Small intestine (tissue), 7 donors: Measurements from ENCODE around the gene PPP1R11. TPM values are rescaled to one million over a fixed set of nuclear protein-coding genes. Genes with fewer than 3 reads are reported as not detected.
"Not testable (repeated sequence)": the region's sequence is repeated elsewhere in the genome, so short reads cannot be mapped to it uniquely, and the experiment has no call there.

ENCODE experiments used
- DNase-seq, 2 donors: peaks; one replicate each; pipeline versions ENCODE4 v3.0.0 to v3.0.0-alpha.2; 2013
- FAIRE-seq: peaks from 2 replicates; lab custom pipeline; 2012; peaks lifted over from hg19 to GRCh38; lab: Jason Lieb, UNC
- H3K27ac ChIP-seq, 3 donors: one replicate each; pipeline ENCODE4 v1.5.1; 2013; ENCODE audit warnings: low read length in 2 of 3, mild to moderate bottlenecking in 2 of 3, control low read depth in 1 of 3, inconsistent platforms in 1 of 3, low read depth in 1 of 3, moderate library complexity in 1 of 3
- H3K27me3 ChIP-seq, 3 donors: one replicate each; pipeline ENCODE4 v1.6.1; 2013; ENCODE audit warnings: low read length in 3 of 3, inconsistent platforms in 1 of 3; ENCODE audit not compliant: control insufficient read depth in 3 of 3, insufficient read depth in 3 of 3
- H3K36me3 ChIP-seq, 3 donors: one replicate each; pipeline ENCODE4 v1.6.1; 2013; ENCODE audit warnings: low read length in 3 of 3, inconsistent platforms in 1 of 3, low read depth in 1 of 3, mild to moderate bottlenecking in 1 of 3, moderate library complexity in 1 of 3; ENCODE audit not compliant: control insufficient read depth in 3 of 3, insufficient read depth in 2 of 3
- H3K4me1 ChIP-seq, 3 donors: one replicate each; pipeline ENCODE4 v1.6.1; 2013; ENCODE audit warnings: low read length in 2 of 3, inconsistent platforms in 1 of 3, low read depth in 1 of 3, mild to moderate bottlenecking in 1 of 3, moderate library complexity in 1 of 3; ENCODE audit not compliant: control insufficient read depth in 3 of 3, insufficient read depth in 2 of 3
- H3K4me3 ChIP-seq, 3 donors: one replicate each; pipeline ENCODE4 v1.5.1; 2013; ENCODE audit warnings: low read length in 3 of 3, control low read depth in 1 of 3, inconsistent platforms in 1 of 3, low read depth in 1 of 3, mild to moderate bottlenecking in 1 of 3, moderate library complexity in 1 of 3
- H3K9me3 ChIP-seq, 2 donors: one replicate each; pipeline ENCODE4 v1.6.1; 2013; ENCODE audit warnings: low read depth in 1 of 2, low read length in 1 of 2; ENCODE audit not compliant: control insufficient read depth in 2 of 2, insufficient read depth in 1 of 2
- WGBS, 3 donors: extraction: QIAGEN DNeasy Blood & Tissue Kit; methylation state at CpG; one replicate each; pipeline ENCODE4 v1.1.7; 2013; 5-methylcytosine and 5-hydroxymethylcytosine counted together
- polyA plus RNA-seq, 4 donors: library from polyadenylated mRNA; stranded (reverse) in 3 of 4; unstranded in 1 of 4; fragments of 200-250 nt in 3 of 4; fragments of 120-200 nt in 1 of 4; gene quantifications; one replicate each; pipeline versions ENCODE4 v1.2.1 to v1.2.3, GENCODE V29; 2013
- donor health status: healthy with polysubstance abuse.
- donor health status: control.
- donor health status: control.
- donor health status: Bipolar disorder and iron deficiency.
- donor health status: healthy.

The PPP1R11 gene
- polyA plus RNA-seq, 4 donors = 65.9 to 111 (median 90.1) TPM

DNA sequence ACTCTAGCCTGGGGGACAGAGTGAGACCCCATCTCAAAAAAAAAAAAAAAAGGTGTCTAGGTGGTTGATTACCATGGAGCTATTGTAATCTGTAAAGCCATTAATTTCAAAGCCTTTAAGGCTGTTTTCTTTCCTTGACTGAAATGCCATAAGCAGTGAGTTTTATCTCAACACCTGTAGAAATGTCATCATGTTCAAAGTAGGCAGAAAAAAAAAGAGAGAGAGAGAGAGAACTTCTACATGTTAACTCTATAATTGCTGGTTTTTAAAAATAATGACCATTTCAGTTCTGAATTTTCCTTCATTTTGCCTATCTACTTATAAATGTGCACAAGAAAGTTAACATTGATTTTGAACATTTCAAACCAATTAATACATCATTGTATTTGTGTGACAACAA lies 35.6 kb upstream of the PPP1R11 start:
- H3K27me3 ChIP-seq = no peaks in the 10 kb centered on the region
- no peak overlapping the region for H3K4me3 ChIP-seq
- no peak overlapping the region for H3K27ac ChIP-seq
- H3K9me3 ChIP-seq = no peaks in the 10 kb centered on the region
- FAIRE-seq (no peak), DNase-seq (peak in 1 of 2 donors; percentile 18)
- H3K4me1 ChIP-seq = no peaks in the 10 kb centered on the region
- H3K36me3 ChIP-seq = peaks cover 0 to 2% (median 0%) of the 10 kb centered on the region in 3 donors

DNA sequence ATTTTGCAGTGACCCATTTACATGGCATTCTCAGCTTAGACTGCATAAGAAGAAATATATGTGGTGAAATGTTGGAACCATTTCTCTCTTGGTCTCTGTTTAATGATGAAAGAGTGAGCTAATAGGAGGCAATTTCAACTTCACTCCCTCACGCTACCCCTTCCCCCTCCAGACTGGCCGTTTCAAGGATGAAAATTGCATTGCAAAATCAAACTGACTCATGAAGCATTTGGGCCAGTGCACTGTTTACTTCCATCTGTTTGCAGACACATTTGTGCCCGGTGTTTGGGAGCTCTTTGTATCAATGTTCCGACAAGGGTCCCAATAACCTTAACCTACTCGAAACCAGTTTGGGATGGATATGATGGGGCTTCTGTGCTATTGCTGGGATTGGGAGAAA lies 33.6 kb upstream of the PPP1R11 start:
- not testable (repeated sequence) for H3K9me3 ChIP-seq, DNase-seq, H3K4me1 ChIP-seq, FAIRE-seq, H3K4me3 ChIP-seq, H3K36me3 ChIP-seq, H3K27ac ChIP-seq, H3K27me3 ChIP-seq
- WGBS, 3 donors = 90 to 92% (median 90%) methylated on average over 5 of the region's 5 CpGs

DNA sequence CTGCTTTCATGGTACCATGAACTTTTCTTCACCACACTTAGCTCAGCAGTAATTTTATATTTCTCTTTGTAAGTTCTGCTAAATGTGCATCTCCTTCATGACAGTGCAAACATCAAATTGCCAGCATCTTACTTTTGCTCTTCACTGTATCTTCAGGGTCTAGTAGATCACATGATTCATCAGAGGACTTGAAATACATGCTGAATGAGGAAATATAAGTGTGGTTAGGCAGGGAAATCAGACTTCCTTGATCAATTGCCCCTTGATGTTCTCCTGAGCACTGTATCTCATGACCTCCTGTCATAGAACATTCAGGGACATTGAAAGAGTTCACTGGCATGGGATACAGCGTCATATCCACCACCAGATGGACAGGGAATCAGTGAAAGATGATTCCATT lies 31.2 kb upstream of the PPP1R11 start:
- H3K27ac ChIP-seq = no peak overlapping the region
- H3K4me1 ChIP-seq = no peaks in the 10 kb centered on the region
- peaks cover 0 to 2% (median 0%) of the 10 kb centered on the region in 3 donors for H3K36me3 ChIP-seq
- DNase-seq (no peak), FAIRE-seq (no peak)
- 93 to 95% (median 95%) methylated on average over 1 of the region's 1 CpG for WGBS, 3 donors
- no peaks in the 10 kb centered on the region for H3K27me3 ChIP-seq
- no peak overlapping the region for H3K4me3 ChIP-seq
- no peaks in the 10 kb centered on the region for H3K9me3 ChIP-seq

DNA sequence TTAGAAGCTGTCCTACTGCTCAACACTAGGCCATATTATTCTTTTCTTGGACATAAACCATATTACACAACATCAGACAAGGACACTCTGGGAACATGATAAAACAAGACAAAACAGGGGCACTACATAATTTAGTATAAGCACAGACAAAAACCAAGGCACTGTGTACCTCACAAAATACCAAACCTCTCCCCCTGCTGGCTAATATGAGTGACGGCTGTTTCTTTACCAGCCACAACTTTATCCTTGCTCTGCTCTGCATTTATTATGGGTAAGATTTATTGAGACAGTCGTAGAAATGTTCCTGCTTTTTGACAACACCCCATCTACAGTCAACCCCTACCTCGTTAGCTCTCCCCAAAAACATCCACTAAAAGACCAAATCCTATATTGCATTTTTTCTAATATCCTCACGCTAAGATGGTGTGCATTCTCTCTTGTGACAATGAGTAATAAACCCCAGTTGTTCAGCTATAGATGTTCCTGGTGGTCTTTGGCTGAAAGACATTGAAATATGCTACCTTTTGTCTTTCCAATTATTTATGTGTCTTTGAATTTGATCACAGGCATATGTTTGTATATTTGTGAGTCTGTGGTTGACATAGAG lies 29.7 kb upstream of the PPP1R11 start:
- 31 to 60% (median 37%) methylated on average over 4 of the region's 4 CpGs for WGBS, 3 donors
- Histone ChIP-seq H3K9me3 (no peaks in the 10 kb centered on the region), H3K36me3 (peaks cover 0 to 2% (median 0%) of the 10 kb centered on the region in 3 donors), H3K27ac (no peak overlapping the region), H3K4me3 (no peak overlapping the region), H3K4me1 (no peaks in the 10 kb centered on the region), H3K27me3 (no peaks in the 10 kb centered on the region)
- no peak for FAIRE-seq
- DNase-seq = peak; percentile 20 to 23

DNA sequence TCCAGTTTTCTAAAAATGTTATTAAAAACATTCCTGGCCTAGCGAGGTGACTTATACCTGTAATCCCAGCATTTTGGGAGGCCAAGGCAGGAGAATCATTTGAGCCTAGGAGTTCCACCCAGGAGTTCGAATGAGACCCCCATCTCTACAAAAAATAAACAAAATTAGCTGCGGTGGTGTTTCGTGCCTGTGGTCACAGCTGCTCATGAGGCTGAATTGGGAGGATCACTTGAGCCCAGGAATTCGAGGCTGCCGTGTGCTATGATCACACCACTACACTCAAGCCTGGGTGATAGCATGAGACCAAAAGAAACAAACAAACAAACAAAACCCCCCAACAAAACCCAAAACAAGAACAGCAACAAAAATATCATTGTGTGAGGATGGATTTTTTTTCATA lies 25.8 kb upstream of the PPP1R11 start:
- no peaks in the 10 kb centered on the region for H3K9me3 ChIP-seq
- H3K27ac ChIP-seq = no peak overlapping the region
- no peaks in the 10 kb centered on the region for H3K36me3 ChIP-seq
- DNase-seq (no peak), FAIRE-seq (no peak)
- H3K27me3 ChIP-seq = no peaks in the 10 kb centered on the region
- no peak overlapping the region for H3K4me3 ChIP-seq
- H3K4me1 ChIP-seq = no peaks in the 10 kb centered on the region
- WGBS, 3 donors = 85 to 92% (median 91%) methylated on average over 6 of the region's 6 CpGs

DNA sequence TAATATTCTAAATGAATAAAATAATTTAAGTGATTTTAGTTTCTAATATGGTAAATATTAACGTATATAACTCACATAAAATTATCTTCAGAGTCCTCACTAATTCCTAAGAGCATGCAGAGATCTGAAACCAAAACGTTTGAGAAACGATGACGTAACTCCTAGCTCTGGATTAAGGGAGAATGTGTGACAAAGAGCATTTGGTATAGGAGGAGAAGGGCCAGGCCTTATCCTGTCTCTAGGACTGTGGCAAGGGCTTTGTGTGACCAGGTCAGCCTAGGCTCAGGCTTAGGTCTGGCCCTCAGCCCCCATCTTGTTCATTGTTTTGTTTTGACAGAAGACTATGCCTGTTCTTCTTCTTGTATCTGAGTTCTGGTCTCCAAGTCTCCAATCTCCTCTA lies 25.2 kb upstream of the PPP1R11 start:
- 69 to 76% (median 73%) methylated on average over 4 of the region's 4 CpGs for WGBS, 3 donors
- Histone ChIP-seq H3K27ac (no peak overlapping the region), H3K36me3 (no peaks in the 10 kb centered on the region), H3K27me3 (no peaks in the 10 kb centered on the region), H3K9me3 (no peaks in the 10 kb centered on the region), H3K4me3 (no peak overlapping the region), H3K4me1 (no peaks in the 10 kb centered on the region)
- no peak for FAIRE-seq
- DNase-seq = no peak

DNA sequence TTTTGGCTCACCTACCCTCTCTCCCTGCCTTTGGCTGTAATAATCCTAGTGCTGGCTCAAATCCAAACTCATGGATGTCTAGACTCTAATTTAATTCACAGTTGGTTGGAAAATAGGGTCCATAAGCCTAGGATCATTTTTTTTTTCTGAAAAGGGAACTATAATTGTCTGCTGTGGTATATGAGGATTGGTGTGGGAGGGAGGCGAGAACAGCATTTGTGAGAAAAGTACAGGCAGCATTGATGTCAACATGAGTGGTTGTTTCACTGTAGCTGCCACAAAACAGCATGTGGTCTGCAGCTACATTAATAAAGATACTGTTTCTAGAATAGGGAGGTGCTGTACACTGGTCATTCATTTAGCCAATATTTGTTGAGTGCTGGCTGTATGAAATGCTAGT lies 24.5 kb upstream of the PPP1R11 start:
- DNase-seq = no peak
- H3K36me3 ChIP-seq = no peaks in the 10 kb centered on the region
- H3K9me3 ChIP-seq = no peaks in the 10 kb centered on the region
- no peak overlapping the region for H3K27ac ChIP-seq
- 89 to 100% (median 97%) methylated on average over 1 of the region's 1 CpG for WGBS, 3 donors
- H3K27me3 ChIP-seq = no peaks in the 10 kb centered on the region
- H3K4me3 ChIP-seq = no peak overlapping the region
- FAIRE-seq = no peak
- no peaks in the 10 kb centered on the region for H3K4me1 ChIP-seq

DNA sequence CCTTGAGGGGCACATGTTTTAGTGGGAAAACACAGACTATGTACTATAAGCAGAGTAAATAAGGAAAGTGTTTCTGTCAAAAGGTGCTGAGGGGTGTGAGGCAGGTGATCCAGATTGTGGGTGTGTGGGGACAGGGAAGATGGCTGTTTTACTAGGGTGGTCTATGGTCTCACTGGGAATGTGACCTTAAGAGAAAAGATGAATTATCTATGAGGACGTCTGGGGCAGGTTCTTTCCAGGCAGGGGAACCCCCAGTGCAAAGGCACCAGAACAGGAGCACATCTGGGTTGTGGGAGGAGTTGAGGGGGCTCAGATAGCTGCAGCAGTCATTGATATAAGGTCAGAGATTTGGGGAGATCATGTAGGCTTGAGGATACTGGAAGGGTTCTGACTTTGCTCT lies 24.1 kb upstream of the PPP1R11 start:
- no peak for FAIRE-seq
- H3K27ac ChIP-seq = no peak overlapping the region
- no peak overlapping the region for H3K4me3 ChIP-seq
- H3K9me3 ChIP-seq = no peaks in the 10 kb centered on the region
- WGBS, 3 donors = 33 to 64% (median 45%) methylated on average over 1 of the region's 1 CpG
- H3K36me3 ChIP-seq = no peaks in the 10 kb centered on the region
- no peak for DNase-seq
- H3K4me1 ChIP-seq = no peaks in the 10 kb centered on the region
- no peaks in the 10 kb centered on the region for H3K27me3 ChIP-seq

DNA sequence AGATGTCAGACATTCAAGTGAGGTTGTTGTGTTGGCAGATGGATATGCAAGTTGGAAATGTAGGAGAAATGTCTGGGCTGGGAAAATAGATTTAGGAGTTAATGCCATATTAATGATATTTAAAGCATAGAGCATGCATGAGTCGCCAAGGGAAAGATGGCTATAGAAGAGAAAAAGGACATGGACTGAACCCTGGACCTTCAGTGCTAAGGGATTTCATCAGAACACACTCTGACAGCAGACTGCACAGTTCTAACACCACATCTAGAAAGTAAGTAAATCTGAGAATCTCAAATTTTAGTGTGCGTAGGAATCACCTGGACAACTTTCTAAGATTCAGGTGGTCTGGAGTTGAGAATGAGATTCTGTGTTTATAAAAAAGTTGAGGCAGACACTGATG lies 23.3 kb upstream of the PPP1R11 start:
- FAIRE-seq (no peak), DNase-seq (no peak)
- H3K4me3 ChIP-seq = no peak overlapping the region
- WGBS, 3 donors = 92 to 97% (median 93%) methylated on average over 2 of the region's 2 CpGs
- H3K9me3 ChIP-seq = no peaks in the 10 kb centered on the region
- H3K4me1 ChIP-seq = no peaks in the 10 kb centered on the region
- no peak overlapping the region for H3K27ac ChIP-seq
- no peaks in the 10 kb centered on the region for H3K36me3 ChIP-seq
- H3K27me3 ChIP-seq = no peaks in the 10 kb centered on the region
